CD4-positive, alpha-beta T cell treated with Interferon gamma for 1 hour (primary cell): ENCODE data around the gene BORCS5.
"Not testable (repeated sequence)": the region's sequence is repeated elsewhere in the genome, so short reads cannot be mapped to it uniquely, and the experiment has no call there.

Experiments
- DNase-seq: peaks from one replicate; pipeline ENCODE4 v3.0.0-alpha.2; 2020

BORCS5 gene

DNA sequence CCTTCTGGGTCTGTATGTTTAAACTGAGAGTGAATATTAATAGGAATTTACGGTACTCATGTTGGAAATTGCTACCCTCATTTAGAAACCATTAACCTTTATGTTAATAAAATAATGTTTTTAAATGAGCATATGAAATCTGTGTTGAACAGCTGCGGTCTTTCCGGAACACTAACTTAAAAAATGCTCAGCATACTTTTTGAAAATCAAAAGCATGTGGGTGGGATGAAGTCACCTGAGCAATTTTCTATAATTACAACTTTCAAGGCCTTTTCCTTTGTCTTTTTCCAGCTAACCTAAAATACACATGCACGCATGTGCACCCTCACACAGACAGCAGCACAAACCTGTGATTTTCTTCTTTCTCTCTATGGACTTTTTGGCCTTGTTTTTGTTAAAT is 39.8 kb downstream of the BORCS5 start:
- no peak for DNase-seq

DNA sequence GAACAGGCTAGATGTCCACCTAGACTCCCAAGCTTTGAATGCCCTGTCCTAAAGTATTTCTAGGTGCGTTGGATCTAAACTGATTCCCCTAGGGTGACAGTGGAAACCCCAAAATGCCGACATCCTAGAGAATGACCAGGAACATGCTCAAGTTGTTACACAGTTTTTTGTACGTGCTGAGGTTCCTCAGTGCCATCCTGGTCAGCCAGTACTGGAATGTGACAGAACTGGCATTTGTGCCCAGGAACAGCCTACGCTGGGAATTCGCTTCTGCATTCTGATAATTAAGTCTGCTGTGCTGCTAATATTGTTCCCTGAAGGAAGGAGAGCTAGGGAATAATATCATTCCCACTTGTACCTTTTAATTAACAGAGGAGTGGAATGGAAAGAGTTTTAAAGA is 40.3 kb downstream of the BORCS5 start:
- DNase-seq: no peak

- no peak for DNase-seq
Measured at GRCh38 chr12:12398026-12398859, 41.4 kb downstream of the BORCS5 start.

- DNase-seq: no peak
Measured at GRCh38 chr12:12399161-12399560, 42.3 kb downstream of the BORCS5 start.

GRCh38 chr12:12399776-12400305 is 43.0 kb downstream of the BORCS5 start:
- no peak for DNase-seq

- no peak for DNase-seq
Measured at GRCh38 chr12:12400793-12401192, 43.9 kb downstream of the BORCS5 start.

- no peak for DNase-seq
Measured at GRCh38 chr12:12403264-12404248, 46.7 kb downstream of the BORCS5 start.

GRCh38 chr12:12404297-12404696 is 47.4 kb downstream of the BORCS5 start:
- DNase-seq: no peak

DNA sequence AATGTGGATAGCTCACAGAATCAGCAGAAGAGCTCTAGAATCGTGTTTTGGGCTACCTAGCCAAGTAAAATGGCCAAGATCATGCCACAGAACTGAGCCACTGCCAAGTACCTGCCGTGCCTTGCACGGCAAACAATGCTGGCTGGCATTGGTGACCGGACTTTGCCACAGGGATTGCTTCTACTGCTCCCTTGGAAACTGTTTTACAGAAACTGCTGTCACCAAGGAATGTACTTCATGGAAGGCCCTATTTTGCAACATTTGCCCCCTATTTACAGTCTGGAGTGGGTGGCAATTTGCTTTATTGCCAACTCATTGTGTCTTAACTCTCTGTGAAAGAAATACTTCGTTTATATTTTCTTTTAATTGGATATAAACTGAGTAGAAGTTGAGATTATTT is 49.0 kb downstream of the BORCS5 start:
- no peak for DNase-seq

GRCh38 chr12:12406762-12407161 is 49.9 kb downstream of the BORCS5 start:
- DNase-seq: no peak

DNA sequence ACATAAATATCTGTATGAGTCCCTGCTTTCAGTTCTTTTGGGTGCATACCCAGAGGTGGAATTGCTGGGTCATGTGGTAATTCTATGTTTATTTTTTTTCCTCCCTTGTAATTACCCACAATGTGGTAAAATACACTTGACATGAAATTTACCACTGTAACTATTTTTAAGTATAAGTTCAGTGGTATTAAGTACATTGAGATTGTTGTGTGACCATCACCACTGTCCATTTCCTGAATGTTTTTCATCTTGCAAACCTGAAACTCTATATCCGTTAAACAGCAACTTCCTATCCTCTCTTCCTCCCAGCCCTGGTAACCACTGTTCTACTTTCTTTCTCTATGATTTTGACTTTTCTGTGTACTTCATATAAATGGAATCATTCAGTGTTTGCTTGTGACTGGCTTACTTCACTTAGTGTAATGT is 51.4 kb downstream of the BORCS5 start:
- no peak for DNase-seq

GRCh38 chr12:12409337-12409736 is 52.5 kb downstream of the BORCS5 start:
- DNase-seq: not testable (repeated sequence)

GRCh38 chr12:12415886-12416285 is 59.0 kb downstream of the BORCS5 start:
- DNase-seq: no peak

GRCh38 chr12:12419165-12419564 is 62.3 kb downstream of the BORCS5 start:
- DNase-seq: not testable (repeated sequence)

- DNase-seq: no peak
Measured at GRCh38 chr12:12423367-12423766, 66.5 kb downstream of the BORCS5 start.

DNA sequence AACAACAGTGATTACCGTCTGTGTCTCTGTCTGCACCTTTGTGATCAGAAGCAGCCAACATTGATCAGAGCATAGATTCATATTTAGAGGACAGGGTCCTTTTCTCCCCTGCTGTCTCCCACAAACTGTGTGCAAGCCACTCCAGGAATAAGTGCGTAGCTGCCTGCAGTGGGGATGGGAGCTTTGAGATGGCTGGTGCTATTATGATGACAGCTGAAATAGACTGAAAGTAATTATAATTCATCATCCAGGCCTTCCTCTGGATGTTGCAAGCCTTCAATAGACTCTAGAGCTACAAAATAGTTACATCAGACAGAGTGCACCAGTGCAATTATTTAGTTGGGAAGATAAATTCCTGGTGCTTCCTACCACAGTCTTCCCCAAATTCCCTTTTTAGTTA is 68.1 kb downstream of the BORCS5 start:
- no peak for DNase-seq

DNA sequence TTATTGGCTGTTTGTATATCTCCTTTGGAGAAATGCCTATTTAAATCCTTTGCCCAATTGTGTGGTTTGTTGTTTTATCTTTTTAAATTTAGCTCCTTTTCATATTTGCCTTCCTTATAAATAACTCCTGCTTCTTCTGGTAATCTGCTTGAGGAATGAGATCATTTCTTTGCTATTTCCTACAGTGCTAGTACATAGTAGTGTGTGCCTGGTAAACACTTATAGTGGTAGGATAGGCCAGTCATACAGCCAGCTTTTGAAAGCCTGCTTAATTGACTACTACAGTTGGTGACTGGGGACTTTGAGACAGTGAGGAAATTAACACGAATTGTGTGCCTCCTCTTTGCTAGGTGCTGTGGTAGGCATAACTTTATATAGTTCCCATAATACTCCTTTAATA is 68.7 kb downstream of the BORCS5 start:
- DNase-seq: no peak

GRCh38 chr12:12427568-12427967 is 70.7 kb downstream of the BORCS5 start:
- DNase-seq: no peak

DNA sequence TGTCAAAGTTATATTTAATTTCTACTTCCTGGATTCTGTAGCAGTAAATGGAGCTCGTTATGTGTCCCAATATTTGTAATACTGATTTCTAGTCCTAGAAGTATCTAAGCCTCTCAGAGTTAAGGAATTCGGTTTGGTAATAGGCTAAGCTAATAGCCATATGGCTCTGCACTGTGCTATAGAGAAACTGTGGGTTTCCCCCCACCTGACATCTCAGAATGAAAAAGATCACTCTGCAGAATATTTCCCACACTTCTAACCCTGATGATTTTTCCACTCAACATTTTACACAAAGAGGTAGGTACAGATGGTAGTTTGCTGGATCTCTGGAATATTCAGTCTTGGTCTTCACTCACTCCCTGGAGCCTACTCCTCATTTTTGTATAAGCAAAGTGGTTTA is 71.2 kb downstream of the BORCS5 start:
- DNase-seq: no peak

DNA sequence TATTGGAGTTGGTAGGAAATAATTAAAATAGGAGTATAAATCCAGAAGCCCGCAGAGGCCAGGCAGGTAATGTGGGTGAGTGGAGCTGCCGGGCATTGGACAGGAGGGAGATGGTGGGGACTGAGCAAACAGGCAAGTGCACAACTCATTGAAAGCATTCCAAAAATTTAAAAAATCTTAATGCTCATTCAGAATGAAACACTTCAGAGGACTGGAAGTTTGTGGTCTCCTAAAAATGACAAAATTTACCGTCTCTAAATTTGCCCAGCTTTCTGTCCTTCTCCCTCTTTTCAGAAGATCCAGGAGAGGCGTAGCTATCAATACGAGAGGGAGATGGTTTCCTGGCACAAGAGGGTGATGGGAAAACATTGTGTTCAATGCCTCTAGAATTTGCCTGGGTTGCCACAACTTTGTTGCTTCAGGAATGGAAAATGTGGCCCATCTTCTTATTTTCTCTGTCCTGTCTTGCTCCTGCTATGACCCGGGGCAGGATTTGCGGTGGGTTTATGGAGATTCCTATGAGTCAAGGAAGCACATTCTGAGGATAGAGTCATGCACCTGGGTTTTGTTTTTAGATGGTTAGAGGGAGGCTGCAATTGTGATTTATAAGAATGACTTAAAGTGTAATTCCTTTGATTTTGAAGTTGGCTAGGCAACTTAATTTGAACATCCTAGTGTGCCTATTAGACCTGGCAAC is 72.2 kb downstream of the BORCS5 start:
- DNase-seq: no peak

GRCh38 chr12:12432364-12432763 is 75.5 kb downstream of the BORCS5 start:
- no peak for DNase-seq

GRCh38 chr12:12433203-12433731 is 76.4 kb downstream of the BORCS5 start:
- DNase-seq: no peak
